ENCODE data around the gene BOC.

BOC gene

GRCh38 chr3:113222451-113223086 is 11.2 kb downstream of the BOC start:
- DNase-seq (ENCODE audit: low read depth in 2 of 2): no peak

- DNase-seq (ENCODE audit: low read depth in 2 of 2): no peak
These were observed 12.3 kb downstream of the BOC start for GRCh38 chr3:113223475-113224281.

GRCh38 chr3:113225286-113225685 is 13.9 kb downstream of the BOC start:
- DNase-seq (ENCODE audit: low read depth in 2 of 2): no peak

- no peak for DNase-seq (ENCODE audit: low read depth in 2 of 2)
These were observed 15.1 kb downstream of the BOC start for GRCh38 chr3:113226491-113226890.

- no peak for DNase-seq (ENCODE audit: low read depth in 2 of 2)
These were observed 15.8 kb downstream of the BOC start for GRCh38 chr3:113227146-113227545.

GRCh38 chr3:113228498-113229286 is 17.3 kb downstream of the BOC start:
- no peak for DNase-seq (ENCODE audit: low read depth in 2 of 2)

GRCh38 chr3:113231391-113231790 is 20.0 kb downstream of the BOC start:
- DNase-seq (ENCODE audit: low read depth in 2 of 2): no peak

- DNase-seq (ENCODE audit: low read depth in 2 of 2): peak in 1 of 2 experiments; percentile 56
These were observed 20.5 kb downstream of the BOC start for GRCh38 chr3:113231827-113232253.

- DNase-seq (ENCODE audit: low read depth in 2 of 2): no peak
These were observed 21.0 kb downstream of the BOC start for GRCh38 chr3:113232342-113232741.

GRCh38 chr3:113233497-113233896 is 22.1 kb downstream of the BOC start:
- no peak for DNase-seq (ENCODE audit: low read depth in 2 of 2)

GRCh38 chr3:113234028-113234427 is 22.7 kb downstream of the BOC start:
- no peak for DNase-seq (ENCODE audit: low read depth in 2 of 2)

GRCh38 chr3:113234688-113235260 is 23.4 kb downstream of the BOC start:
- no peak for DNase-seq (ENCODE audit: low read depth in 2 of 2)

- no peak for DNase-seq (ENCODE audit: low read depth in 2 of 2)
These were observed 27.1 kb downstream of the BOC start for GRCh38 chr3:113238503-113238902.

- no peak for DNase-seq (ENCODE audit: low read depth in 2 of 2)
These were observed 29.5 kb downstream of the BOC start for GRCh38 chr3:113240841-113241240.

GRCh38 chr3:113241292-113242095 is 30.1 kb downstream of the BOC start:
- DNase-seq (ENCODE audit: low read depth in 2 of 2): peak; percentile 68 to 73

GRCh38 chr3:113242096-113242581 is 30.8 kb downstream of the BOC start:
- DNase-seq (ENCODE audit: low read depth in 2 of 2): peak; percentile 78

GRCh38 chr3:113243071-113243470 is 31.7 kb downstream of the BOC start:
- no peak for DNase-seq (ENCODE audit: low read depth in 2 of 2)

GRCh38 chr3:113243846-113244245 is 32.5 kb downstream of the BOC start:
- no peak for DNase-seq (ENCODE audit: low read depth in 2 of 2)

- DNase-seq (ENCODE audit: low read depth in 2 of 2): no peak
These were observed 34.4 kb downstream of the BOC start for GRCh38 chr3:113245761-113246161.

- no peak for DNase-seq (ENCODE audit: low read depth in 2 of 2)
These were observed 35.7 kb downstream of the BOC start for GRCh38 chr3:113247068-113247467.

Data from fibroblast of skin of left biceps (primary cell).